ENCODE results near the gene PRKAA1.
"Not testable (repeated sequence)": the region's sequence is repeated elsewhere in the genome, so short reads cannot be mapped to it uniquely, and the experiment has no call there.

The PRKAA1 gene

DNA sequence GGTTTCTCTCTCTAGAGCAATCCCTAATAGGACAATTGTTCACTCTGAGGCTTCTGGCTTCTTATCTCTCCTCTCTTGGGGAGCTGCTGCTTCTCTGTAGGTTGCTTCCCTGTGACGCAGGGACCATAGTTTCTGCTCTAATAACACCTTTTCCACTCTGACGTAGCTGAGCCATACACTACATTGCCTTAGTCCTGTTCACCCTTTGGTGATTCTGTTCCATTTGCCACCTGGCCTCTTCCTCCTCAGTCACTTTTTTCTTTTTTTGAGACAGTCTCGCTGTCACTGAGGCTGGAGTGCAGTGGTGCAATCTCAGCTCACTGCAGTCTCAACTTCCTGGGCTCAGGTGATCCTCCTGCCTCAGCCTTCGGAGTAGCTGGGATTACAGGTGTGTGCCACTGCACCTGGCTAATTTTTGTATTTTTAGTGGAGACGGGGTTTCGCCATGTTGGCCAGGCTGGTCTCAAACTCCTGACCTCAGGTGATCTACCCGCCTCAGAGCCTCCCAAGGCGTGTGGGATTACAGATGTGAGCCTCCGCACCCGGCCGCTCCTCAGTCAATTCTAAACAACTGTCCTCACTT is 27.4 kb upstream of the PRKAA1 start:
- DNase-seq = not testable (repeated sequence)

DNA sequence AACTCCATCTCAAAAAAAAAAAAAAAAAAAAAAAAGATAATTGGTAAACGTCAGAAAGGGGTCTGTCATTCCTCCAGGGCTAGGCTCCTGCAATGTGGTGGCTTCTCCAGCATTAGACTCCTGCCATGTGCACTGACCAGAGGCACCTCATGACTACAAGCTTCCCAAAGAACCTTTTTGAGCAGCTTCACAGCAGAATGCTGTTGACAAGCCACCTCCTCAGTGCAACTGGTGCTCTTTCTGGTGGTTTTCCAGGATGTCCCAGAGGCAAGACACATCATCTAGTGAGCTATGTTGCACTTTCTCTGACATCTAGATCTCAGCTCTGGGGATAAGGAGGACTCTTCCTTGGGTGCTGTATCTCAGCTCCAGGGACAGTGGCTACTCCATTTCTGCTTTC is 25.3 kb upstream of the PRKAA1 start:
- no peak for DNase-seq

DNA sequence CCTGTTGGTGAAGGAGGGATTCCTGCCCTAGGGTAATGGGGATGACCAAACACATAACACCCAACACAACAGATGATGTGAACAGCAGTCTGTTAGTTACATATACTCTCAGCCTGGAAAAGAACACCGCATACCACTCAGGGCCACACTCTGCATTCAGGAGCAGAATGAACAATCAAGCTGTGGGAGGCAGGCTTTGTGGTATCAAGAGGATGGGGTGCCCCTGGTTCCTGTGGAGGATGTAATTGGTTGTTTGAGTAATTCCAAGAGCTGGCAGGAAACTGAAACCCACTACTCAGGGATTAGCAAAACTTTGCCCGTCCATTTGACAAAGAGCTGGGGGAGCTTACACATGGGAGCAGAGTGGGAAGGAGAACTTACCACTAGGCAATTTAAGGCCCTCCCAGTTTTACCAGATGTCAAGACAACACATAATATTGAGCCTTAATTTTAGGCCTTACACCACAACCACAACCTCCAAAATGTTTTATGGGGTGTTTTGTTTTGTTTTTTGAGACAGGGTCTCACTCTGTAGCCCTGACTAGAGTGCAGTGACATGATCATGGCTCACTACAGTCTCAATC is 15.6 kb upstream of the PRKAA1 start:
- no peak for DNase-seq

DNA sequence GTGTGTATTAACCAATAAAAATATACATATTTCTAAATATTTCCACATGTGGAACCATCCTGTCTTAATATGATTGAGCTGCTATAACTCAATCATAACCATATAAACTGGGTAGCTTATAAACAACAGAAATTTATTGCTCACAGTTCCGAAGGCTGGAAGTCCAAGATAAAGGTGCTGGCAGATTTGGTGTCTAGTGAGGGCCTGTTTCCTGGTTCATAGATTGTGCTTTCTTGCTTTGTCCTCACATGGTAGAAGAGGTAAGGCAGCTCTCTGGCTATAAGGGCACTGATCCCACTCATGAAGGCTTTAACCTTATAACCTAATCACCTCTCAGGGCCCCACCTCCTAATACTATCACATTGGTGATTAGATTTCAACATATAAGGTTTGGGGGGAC is 14.0 kb upstream of the PRKAA1 start:
- no peak for DNase-seq

DNA sequence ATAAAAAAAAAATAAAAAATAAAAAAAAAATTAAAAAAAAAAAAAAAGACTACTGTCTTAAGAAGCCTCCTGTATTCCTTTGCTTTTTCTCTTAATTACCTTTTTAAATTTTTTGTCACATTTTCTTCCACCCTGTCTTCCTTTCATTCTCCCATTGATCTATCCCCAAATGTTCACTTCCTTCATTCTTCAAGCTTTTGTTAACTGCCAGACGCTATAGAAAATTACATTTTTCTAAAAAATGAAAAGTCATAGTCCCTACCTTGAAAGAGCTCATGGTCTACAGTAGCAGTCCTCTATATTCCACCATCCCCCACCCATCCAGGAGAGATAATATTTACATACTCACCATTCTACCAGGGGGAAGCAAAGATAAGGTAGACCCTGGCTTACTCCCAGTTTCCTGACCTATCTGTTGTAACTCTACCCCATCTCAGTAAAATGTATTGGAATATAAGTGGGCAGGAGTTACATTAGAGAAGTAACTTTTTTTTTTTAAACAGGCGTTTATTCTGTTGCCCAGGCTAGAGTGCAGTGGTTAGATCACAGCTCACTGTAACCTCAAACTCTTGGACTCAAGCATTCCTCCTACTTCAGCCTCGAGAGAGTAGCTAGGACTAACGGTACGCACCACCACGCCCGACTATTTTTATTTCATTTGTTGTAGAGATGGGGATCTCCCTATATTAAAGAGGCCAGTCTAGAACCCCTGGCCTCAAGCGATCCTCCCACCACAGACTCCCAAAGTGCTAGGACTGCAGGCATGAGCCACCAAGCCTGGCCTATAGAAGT is 3.8 kb upstream of the PRKAA1 start:
- DNase-seq = no peak

DNA sequence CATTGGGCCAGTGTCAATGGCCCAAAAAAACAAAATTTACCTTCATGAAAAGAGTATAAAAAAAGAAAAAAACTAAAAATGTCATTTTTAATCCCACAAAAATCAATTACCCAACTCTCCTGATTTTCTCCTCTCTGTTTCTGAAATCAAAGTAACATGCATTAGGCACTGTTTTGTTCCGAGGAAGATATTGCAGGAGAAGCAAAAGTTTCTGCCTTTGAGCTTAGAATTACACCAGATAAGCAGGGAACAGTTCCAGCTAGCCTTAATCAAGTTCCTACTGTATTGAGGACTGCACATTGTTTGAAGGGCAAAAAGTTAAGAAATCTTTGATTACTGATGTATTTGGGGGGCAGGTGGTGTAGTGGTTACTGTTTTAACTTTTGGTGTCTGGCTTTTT is 1.1 kb upstream of the PRKAA1 start:
- DNase-seq = no peak

DNA sequence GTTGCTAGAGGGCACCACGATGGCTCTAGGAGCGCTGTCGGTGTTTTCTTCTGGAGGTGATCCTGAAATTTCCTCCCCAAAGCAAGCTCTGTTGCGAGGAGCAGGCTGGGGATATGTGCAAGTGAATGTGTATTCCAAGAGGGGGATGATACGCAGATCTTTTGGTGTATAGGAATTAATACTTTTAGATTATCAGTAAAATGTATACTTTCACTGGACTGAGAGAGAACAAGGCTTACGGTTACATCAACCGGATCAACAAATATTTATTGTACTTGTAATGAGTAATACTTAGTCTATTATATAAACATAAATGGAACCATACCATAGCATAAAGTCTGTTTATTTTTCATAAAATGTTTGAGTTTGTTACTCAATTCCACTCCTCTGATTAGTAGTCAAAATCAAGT is 632 bp upstream of the PRKAA1 start:
- DNase-seq = no peak

DNA sequence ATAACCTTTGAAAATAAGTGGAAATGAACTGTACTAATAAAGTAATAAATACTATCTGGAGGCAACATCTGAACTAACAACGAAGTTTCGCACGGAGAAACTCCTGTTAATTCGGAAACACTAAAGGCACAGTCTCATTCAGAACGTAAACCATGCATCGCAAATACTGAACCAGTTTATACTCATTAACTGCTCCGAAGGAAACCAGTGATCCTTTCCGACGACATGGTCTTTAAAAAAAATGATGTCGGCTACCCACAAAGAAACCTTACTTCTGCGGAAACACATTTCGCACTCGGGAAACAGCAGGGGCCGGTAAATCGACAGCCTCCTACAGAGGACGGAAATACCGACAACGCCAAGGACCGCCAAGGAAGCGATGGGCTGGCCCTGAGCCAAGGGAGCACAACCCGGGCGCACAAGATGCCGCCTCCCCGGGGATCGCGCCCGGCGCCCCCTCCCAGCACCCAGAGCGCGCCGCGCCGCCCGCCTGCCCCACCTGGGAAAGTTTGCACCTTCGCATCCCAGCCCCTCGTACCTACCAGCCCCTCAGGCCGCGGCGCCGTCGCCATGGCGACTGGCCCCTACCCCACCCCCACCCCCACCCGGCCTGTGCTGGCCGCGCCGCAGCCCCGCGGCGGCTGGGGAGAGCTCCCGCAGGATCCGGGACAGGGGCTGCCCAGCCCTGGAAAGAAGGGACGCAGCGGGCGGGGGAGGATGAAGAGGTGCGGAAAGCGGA is 732 bp downstream of the PRKAA1 start:
- DNase-seq = peak; percentile 75

DNA sequence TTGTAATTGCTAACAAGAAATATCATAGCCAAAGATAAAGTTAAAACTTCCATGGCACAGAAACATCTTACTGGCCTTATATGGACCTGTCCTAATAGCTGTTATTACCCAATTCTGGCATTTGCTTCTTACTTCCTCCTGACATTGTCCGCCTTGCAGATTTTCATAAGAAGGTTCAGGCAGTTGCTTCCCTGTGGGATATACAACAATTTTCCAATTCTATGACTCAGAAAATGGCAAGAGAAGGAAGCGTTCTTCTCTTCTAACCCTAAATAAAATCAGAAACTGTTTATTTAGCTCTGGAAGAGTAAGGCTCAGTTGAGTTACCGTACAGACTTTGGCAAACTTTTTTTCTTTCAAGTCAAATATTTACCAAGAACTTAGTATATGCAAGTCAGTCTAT is 1.7 kb downstream of the PRKAA1 start:
- no peak for DNase-seq

DNA sequence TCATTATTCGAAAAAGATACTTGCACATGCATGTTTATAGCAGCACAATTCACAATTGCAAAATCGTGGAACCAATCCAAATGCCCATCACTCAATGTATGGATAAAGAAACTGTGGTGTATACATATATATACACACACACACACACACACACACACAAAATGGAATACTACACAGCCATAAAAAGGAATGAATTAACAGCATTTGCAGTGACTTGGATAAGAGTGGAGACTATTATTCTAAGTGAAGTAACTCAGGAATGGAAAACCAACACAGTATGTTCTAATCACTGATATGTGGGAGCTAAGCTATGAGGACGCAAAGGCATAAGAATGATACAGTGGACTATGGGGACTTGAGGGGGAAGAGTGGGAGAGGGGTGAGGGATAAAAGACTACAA is 3.3 kb downstream of the PRKAA1 start:
- DNase-seq = not testable (repeated sequence)

DNA sequence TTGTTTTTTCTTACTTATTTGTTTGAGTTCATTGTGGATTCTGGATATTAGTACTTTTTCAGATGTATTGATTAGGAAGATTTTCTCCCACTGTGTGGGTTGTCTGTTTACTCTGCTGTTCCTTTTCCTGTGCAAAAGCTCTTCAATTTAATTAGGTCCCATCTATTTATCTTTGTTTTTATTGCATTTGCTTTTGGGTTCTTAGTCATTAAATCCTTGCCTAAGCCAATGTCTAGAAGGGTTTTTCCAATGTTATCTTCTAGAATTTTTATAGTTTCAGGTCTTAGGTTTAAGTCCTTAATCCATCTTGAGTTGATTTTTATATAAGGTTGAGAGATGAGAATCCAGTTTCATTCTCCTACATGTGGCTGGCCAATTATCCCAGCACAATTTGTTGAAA is 3.8 kb downstream of the PRKAA1 start:
- DNase-seq = not testable (repeated sequence)

DNA sequence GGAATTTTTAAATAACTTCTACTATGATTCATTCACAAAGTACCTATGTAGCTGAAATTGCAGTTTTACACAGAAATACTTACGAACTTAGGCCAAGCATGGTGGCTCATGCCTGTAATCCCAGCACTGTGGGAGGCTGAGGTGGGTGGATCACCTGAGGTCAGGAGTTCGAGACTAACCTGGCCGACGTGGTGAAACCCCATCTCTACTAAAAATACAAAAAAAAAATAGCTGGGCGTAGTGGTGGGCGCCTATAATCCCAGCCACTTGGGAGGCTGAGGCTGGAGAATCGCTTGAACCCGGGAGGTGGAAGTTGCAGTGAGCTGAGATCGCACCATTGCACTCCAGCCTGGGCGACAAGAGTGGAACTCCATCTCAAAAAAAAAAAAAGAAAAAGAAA is 5.5 kb downstream of the PRKAA1 start:
- not testable (repeated sequence) for DNase-seq

DNA sequence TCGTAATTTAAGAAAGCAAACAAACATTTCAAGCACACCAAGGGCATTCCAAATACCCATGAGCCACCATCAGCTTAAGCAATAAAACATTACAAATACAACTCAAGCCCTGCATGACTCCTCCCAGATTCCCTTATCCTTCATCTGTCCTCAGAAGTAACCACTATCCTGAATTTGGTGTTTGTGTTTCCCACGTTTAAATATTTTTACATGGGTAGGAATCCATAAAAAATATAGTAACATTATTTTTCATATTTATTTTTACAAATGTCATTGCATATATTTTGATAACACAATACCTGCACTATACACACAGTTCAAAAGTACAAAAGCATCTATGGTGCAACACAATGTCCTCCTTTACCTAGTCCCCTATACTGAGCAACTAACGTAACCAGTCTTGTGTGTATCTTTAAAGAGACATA is 6.4 kb downstream of the PRKAA1 start:
- DNase-seq = no peak

DNA sequence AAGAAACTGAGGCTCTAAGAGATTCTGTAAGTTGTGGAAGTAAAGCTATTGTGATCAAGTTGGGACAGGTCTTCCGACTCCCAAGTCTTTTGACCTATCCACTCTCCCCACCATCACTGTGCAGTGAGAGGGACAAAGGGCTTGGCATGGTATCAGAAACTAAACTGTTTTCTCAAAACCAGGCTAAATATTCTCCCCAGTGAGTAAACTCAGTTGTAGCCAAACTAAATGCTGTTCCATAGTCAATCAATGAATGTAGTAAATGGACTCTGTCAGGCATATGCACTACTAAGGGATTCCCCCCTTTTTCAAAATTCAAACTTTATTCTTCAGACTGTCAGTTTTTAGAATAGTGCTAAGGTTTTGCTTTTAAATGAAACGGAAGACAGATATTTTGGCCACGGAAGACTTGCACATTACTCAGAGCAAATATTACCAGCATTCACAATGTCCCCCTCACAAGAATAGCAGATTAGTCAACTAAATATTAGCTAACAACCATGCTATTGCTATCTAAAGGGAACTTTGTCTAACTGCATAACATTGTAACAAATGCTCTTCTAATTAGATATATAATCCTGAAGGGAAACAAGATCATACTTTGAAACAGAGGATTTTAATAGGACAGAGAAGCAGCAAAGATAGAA is 7.1 kb downstream of the PRKAA1 start:
- DNase-seq = no peak

DNA sequence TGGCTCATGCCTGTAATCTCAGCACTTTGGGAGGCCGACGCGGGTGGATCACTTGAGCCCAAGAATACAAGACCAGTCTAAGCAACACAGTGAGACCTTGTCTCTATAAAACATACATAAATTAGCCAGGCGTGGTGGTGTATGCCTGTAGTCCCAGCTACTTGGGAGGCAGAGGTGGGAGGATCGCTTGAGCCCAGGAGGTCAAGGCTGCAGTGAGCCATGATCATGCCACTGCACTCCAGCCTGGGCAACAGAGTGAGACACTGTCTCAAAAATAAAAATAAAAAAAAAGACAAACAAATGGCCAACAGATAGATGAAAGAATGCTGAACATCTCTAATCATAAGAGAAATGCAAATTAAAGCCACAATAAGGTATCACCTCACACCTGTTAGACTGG is 9.2 kb downstream of the PRKAA1 start:
- DNase-seq = not testable (repeated sequence)

DNA sequence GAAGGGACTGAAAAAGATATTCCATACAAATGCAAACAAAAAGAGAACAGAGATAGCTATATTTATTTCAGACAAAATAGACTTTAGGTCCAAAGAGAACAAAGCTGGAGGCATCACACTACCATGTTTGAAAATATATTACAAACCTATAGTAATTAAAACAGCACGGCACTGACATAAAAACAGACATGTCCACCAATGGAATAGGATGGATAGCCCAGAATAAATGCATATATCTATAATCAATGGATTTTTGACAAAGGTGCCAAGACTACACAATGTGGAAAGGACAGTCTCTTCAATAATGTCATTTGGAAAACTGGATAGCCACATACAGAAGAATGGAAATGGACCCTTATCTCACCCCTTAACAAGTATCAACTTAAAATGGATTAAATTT is 10.2 kb downstream of the PRKAA1 start:
- DNase-seq = no peak

DNA sequence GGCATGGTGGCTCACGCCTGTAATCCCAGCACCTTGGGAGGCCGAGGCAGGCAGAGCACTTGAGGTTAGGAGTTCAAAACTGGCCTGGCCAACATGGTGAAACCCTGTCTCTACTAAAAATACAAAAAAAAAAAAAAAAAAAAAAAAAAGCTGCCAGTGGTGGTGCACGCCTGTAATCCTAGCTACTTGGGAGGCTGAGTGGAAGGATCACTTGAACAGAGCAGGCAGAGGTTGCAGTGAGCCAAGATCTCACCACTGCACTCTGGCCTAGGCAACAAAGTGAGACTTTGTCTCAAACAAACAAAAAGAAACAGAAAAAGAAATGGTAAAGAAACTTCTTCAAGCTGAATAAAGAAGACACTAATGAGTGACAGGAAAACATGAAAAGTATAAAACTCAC is 11.5 kb downstream of the PRKAA1 start:
- not testable (repeated sequence) for DNase-seq

DNA sequence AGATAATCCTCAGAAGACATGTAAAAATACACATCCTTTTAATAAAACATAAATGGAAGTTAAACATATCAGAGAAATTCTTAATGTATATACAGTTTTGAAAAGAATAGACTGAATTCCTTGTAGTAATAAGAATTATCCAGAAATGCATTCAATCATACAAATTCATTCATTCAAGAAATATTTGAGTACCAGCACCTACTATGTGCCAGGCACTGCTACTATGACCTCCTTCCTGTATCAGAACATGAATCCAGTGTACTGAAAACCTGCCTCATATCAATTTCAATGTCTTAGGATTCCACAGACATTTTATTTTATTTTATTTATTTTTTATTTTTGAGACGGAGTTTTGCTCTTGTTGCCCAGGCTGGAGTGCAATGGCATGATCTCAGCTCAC is 13.3 kb downstream of the PRKAA1 start:
- DNase-seq = no peak

DNA sequence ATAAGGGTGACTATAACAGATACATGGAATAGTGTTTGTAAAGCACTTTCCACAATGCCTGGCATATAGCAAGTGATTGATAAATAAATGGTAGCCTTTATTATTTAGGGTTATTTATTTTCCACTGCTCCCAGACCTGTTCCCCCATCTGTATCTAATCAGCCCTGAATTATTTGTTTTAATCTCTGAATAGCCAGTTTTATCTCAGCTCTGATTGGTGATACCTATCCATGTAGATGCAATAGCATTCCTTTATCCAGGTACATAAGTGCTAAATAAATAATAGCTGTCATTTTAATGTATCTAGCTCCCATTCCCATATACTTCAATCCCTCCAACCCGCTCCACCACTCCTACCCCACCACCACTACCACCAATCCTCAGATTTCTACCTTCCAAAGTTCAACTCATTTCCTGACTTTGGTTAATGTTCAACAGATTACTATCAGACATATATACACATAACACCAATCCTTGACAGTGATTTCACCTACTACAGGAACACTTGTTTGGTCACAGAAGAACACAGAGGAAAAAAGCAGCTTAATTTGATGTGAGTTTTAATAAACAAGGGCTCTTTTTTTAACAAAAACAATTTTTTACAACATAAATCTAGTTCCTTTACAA is 14.0 kb downstream of the PRKAA1 start:
- no peak for DNase-seq

DNA sequence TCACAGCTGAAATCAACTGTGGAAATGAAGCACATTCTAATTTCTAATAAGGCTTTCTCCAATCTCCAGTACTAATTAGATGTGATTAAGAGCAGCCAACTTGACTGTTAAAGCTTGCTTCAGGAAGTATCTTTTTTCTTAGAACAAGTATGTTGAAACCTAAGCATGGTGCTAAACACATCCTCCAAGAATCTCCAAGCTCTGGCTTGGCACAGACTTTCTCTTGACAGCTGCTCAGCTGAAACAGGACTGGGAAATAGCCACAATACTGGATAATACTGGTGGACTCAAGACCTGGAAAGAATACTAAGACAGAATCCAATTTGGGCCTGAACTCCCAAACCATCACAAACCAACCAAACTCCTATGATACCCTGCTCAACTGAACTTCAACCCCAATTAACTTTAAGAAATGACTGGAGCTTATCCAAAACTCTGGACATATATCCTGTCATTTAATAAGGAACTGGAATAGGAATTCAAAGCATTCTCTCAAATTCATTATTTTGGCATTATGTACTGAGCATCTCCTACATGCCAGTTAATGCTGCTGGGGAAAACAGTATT is 16.2 kb downstream of the PRKAA1 start:
- DNase-seq = no peak

DNA sequence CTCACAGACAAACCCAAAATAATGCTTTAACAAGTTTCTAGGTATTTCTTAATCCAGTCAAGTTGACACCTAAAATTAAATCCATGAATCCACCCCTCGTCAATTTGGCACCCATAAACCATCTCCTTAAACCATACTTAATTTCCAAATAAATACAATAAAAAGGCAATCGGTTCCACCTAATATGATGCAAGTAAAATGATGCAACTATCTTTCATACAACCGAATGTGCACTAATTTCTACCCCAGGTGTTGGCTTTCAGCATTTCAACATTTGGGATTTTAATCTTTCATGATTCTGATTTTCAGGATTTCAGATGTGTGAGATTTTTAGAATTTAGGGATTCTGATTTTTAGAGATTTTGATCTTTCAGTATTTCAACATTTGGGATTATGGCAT is 17.3 kb downstream of the PRKAA1 start:
- DNase-seq = no peak

DNA sequence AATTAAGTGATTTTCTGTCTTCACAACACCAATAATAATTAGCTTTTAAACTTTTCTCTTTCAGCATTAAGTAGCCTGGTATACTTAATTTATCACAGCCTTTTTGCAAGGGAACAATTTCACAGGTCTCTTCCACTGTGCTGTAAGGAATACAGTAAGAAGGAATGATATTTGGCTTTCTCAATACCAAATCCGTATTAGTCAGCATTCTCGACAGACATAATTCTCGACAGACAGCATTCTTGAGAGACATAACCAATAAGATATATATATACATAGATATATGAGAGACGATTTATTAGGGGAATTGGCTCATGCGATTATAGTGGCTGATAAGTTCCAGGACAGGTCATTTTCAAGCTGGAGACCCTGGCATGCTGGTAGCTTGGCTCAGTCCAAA is 18.0 kb downstream of the PRKAA1 start:
- no peak for DNase-seq

All from T-helper 9 cell (primary cell).